Thyroid gland (tissue), 4 donors: ENCODE measurements around the gene FCGBP. TPM values are rescaled to one million over a fixed set of nuclear protein-coding genes. Genes with fewer than 3 reads are reported as not detected.

Source experiments
- DNase-seq, 2 donors: peaks; one replicate each; pipeline ENCODE4 v3.0.0-alpha.2; 2019
- H3K27ac ChIP-seq, 3 donors: fragments of 200-600 bp; sonication (generic); 1 replicate in 2 of 3; 2 replicates in 1 of 3; pipeline ENCODE4 v1.5.1; 2016 to 2019; ENCODE audit warnings: mild to moderate bottlenecking in 1 of 3, moderate library complexity in 1 of 3
- H3K27me3 ChIP-seq: fragments of 200-600 bp; sonication (generic); one replicate; pipeline ENCODE4 v1.5.1; 2019
- H3K36me3 ChIP-seq, 2 donors: fragments of 200-600 bp; sonication (generic); one replicate each; pipeline ENCODE4 v1.5.1; 2016 to 2019
- H3K4me1 ChIP-seq, 2 donors: fragments of 200-600 bp; sonication (generic); one replicate each; pipeline ENCODE4 v1.5.1; 2017 to 2019
- H3K4me3 ChIP-seq, 3 donors: fragments of 200-600 bp; sonication (generic); replicated peaks in 1 of 3; 1 replicate in 2 of 3; 2 replicates in 1 of 3; pipeline ENCODE4 v1.5.1; 2016; ENCODE audit warnings: mild to moderate bottlenecking in 1 of 3
- H3K9me3 ChIP-seq: fragments of 200-600 bp; sonication (generic); one replicate; pipeline ENCODE4 v1.5.1; 2017
- CTCF ChIP-seq, 6 experiments: fragments of 200-600 bp in 3 of 6; fragments of 450-650 bp in 3 of 6; sonication (generic) in 3 of 6; IDR thresholded peaks; one replicate each; pipeline ENCODE4 v1.5.1; 2016 to 2019; ENCODE audit warnings: antibody characterized with exemption in 6 of 6, mild to moderate bottlenecking in 2 of 6, inconsistent platforms in 1 of 6, moderate library complexity in 1 of 6
- POLR2A ChIP-seq, 2 donors: fragments of 450-650 bp; IDR thresholded peaks; one replicate each; pipeline ENCODE4 v1.6.1; 2017; ENCODE audit warnings: antibody characterized with exemption in 2 of 2, mild to moderate bottlenecking in 2 of 2, moderate library complexity in 1 of 2
- WGBS, 2 donors: methylation state at CpG; one replicate each; pipeline ENCODE4 v1.1.5; 2017; 5-methylcytosine and 5-hydroxymethylcytosine counted together
- intact Hi-C: fragments of 100-400 bp; cut with DNase I; formaldehyde crosslinking; loops from one replicate; pipeline ENCODE4 v1.15.1; 2023
- total RNA-seq, 4 donors: library from RNA; depleted of rRNA; stranded (reverse); fragments of >200 nt; gene quantifications; one replicate each; pipeline ENCODE4 v1.2.3, GENCODE V29; 2016

FCGBP gene
- total RNA-seq, 4 donors from 2014 or later, result 213 to 975 (median 755) TPM

- Histone ChIP-seq H3K4me1 (no peaks in the 10 kb centered on the region), H3K36me3 (no peaks in the 10 kb centered on the region), H3K27ac (no peak overlapping the region), H3K27me3 (no peaks in the 10 kb centered on the region), H3K4me3 (no peak overlapping the region), H3K9me3 (no peaks in the 10 kb centered on the region)
- intact Hi-C loops, result no loop called here
- 81 to 93% methylated on average over 4 of the region's 5 CpGs for WGBS, 2 donors
- TF ChIP-seq POLR2A (IDR thresholded peaks at IDR 0.05) (no peak), CTCF (IDR thresholded peaks at IDR 0.05) (no peak)
- DNase-seq, result no peak
These were observed 879 bp upstream of the FCGBP start for GRCh38 chr19:39935364-39935661.

- intact Hi-C loops, result no loop called here
These were observed 4.7 kb downstream of the FCGBP start for GRCh38 chr19:39929750-39930149.

DNA sequence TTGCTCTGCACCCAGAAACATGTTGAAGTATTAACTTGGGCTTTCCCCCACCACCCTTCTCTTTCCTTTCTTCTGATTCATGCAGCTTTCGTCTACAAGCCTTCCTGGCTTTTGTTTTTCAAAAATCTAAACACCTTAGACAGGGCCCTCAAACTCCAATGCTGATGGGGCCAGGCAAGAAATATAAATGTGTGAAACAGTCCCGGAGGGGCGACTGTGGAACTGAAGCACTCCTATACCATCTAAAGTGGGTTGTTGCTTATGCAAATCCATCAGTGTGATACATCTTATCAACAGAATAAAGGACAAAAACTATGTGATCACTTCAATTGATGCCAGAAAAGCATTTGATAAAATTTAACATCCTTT lies 6.1 kb downstream of the FCGBP start:
- no peak for DNase-seq
- no peaks in the 10 kb centered on the region for H3K27me3 ChIP-seq
- no peaks in the 10 kb centered on the region for H3K36me3 ChIP-seq
- WGBS, 2 donors, result 88 to 98% methylated on average over 3 of the region's 3 CpGs
- H3K9me3 ChIP-seq, result no peaks in the 10 kb centered on the region
- TF ChIP-seq CTCF (IDR thresholded peaks at IDR 0.05) (no peak), POLR2A (IDR thresholded peaks at IDR 0.05) (no peak)
- intact Hi-C loops, result no loop called here
- no peaks in the 10 kb centered on the region for H3K4me1 ChIP-seq
- H3K27ac ChIP-seq, result no peak overlapping the region
- no peak overlapping the region for H3K4me3 ChIP-seq

More at GRCh38 chr19:39929750-39930149, 4.7 kb downstream of the FCGBP start:
- Histone ChIP-seq H3K27me3 (no peaks in the 10 kb centered on the region), H3K4me1 (no peaks in the 10 kb centered on the region), H3K4me3 (no peak overlapping the region), H3K36me3 (no peaks in the 10 kb centered on the region), H3K9me3 (no peaks in the 10 kb centered on the region), H3K27ac (no peak overlapping the region)
- no peak for DNase-seq
- WGBS, 2 donors, result 89 to 93% methylated on average over 3 of the region's 3 CpGs
- TF ChIP-seq POLR2A (IDR thresholded peaks at IDR 0.05), result no peak
- no peak for TF ChIP-seq CTCF (IDR thresholded peaks at IDR 0.05)

DNA sequence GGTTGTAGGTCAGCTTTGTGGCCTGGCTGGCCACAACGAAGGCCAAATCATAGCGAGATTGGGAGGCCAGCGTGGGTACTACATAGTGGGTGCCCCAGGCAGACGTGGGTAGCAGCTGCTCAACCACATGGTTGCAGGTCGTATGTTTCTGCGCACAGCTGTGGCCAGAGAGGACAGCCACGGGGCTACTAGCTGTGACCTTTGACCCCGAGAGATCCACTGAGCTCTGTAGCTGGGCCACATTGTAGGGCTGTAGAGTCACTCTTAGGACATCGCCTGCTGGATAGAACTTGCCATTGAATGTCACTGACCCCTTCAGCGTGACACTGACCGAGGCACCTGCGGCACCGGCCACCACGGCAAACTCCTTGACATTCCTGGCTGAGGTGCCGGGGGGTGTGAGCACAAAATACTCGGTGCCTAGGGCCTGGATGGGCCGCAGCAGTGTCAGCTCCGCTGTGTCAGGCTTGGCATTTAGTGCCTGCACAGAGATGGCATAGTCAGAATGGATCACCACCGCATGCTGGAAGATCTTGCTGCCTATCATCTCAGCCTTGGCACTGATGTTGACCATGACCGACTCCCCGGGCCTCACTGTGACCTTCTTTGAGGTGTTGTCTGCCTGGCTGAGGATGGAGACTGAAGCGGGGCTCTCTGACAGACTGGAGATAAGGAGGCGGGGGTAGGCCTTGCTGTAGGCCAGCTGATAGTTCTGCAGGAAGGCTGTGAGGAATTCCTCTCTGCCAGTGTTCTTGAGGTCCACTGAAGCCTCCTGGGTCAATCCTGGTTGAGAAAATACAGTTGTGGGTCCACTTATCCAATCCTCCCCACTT lies 6.7 kb downstream of the FCGBP start:
- no peaks in the 10 kb centered on the region for H3K36me3 ChIP-seq
- 94 to 96% methylated on average over 5 to 14 of the region's 23 CpGs for WGBS, 2 donors
- no peaks in the 10 kb centered on the region for H3K4me1 ChIP-seq
- H3K4me3 ChIP-seq, result no peak overlapping the region
- DNase-seq, result no peak
- no peaks in the 10 kb centered on the region for H3K9me3 ChIP-seq
- no peak overlapping the region for H3K27ac ChIP-seq
- intact Hi-C loops, result no loop called here
- TF ChIP-seq POLR2A (IDR thresholded peaks at IDR 0.05) (no peak), CTCF (IDR thresholded peaks at IDR 0.05) (no peak)
- H3K27me3 ChIP-seq, result no peaks in the 10 kb centered on the region

DNA sequence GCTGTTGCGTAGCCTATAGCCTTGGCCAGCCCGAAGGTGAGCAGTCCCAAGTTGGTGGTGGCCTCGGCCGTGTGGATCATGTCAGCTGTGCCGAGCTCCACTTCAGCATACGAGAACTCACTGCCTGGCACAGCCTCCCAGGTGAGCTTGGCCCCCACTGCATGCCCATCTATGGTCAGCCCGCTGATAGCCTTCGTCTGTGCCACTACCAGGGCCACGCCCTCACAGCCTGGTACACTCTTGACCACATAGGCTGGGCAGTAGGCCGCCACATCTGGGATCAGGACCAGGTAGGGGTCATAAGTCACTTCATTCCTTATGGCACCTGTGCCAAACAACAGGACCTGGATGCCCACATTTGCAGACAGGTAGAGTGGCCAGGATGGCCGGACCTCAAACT lies 7.4 kb downstream of the FCGBP start:
- intact Hi-C loops, result no loop called here
- Histone ChIP-seq H3K27me3 (no peaks in the 10 kb centered on the region), H3K4me3 (no peak overlapping the region), H3K36me3 (no peaks in the 10 kb centered on the region), H3K4me1 (no peaks in the 10 kb centered on the region), H3K27ac (no peak overlapping the region), H3K9me3 (no peaks in the 10 kb centered on the region)
- DNase-seq, result no peak
- 94% methylated on average over 7 to 11 of the region's 11 CpGs for WGBS, 2 donors
- TF ChIP-seq CTCF (IDR thresholded peaks at IDR 0.05) (no peak), POLR2A (IDR thresholded peaks at IDR 0.05) (no peak)
